D721Med (cell line): ENCODE results near the gene NELFB.

Source experiments
- DNase-seq: peaks from one replicate; pipeline ENCODE4 v3.0.0; 2011; ENCODE audit warnings: low spot score; ENCODE audit not compliant: insufficient read length
- FAIRE-seq: peaks from 2 replicates; lab custom pipeline; 2011; peaks lifted over from hg19 to GRCh38; lab: Jason Lieb, UNC
- CTCF ChIP-seq: IDR thresholded peaks from 2 replicates; pipeline ENCODE4 v1.5.1; 2012; ENCODE audit warnings: mild to moderate bottlenecking, control low read depth; ENCODE audit not compliant: insufficient read depth; ENCODE audit errors: missing control alignments

Gene NELFB

GRCh38 chr9:137250329-137251193 is 4.6 kb upstream of the NELFB start:
- FAIRE-seq (no peak), DNase-seq (no peak)
- no peak for TF ChIP-seq CTCF

DNA sequence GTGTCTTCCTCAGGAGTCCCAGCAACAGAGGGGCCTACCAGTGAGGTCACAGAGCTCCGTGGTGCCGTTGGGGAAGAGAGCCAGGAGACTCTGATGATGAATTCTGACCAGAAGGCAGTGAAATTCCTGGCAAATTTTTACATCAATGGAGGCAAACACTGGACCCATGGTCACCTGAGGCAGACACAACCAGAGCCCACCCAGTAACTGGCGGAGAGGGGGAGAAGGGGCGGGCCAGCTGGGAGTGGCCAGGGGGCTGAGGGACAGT is 4.0 kb upstream of the NELFB start, which contains the start of gene STPG3:
TSS of gene STPG3 (plus strand) at position 93 of the 268 bp plus-strand sequence. CDS start at position 94, 1 bp downstream.
- DNase-seq (no peak), FAIRE-seq (no peak)
- no peak for TF ChIP-seq CTCF

DNA sequence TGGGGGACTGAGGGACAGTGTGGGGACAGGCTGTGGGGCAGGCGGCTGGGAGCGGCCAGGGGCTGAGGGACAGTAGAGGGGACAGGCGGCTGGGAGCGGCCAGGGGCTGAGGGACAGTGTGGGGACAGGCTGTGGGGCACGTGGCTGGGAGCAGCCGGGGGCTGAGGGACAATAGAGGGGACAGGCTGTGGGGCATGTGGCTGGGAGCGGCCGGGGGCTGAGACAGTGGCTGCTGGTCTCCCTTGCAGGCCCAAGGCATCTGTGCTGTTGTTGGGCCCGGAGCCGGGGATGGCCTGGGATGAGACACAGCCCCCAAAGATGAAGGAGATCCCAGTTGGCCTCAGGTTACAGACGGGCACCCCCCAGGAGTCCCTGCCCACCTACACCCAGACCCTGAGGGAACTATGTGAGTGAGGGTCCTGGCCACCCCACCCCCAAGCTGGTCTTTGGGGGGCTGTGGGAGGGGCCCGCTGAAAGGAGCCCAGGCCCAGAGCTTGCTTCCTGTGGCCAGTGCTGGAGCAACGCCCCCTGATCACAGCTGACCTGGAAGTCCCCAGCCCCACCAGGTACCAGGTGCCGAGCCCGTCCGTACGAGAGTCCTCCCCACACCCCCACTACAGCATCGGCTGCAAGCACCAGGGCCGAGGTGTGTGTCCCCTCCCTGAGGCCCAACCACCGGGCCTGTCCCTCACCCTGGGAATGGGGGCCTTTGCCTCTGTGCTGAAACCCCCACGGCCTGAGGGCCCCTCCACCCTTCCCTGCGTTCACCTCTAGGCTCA is 3.4 kb upstream of the NELFB start:
- TF ChIP-seq CTCF, result no peak
- DNase-seq, result no peak
- FAIRE-seq, result no peak

GRCh38 chr9:137252555-137253506 is 2.3 kb upstream of the NELFB start:
- TF ChIP-seq CTCF, result no peak
- no peak for FAIRE-seq
- no peak for DNase-seq

- FAIRE-seq (no peak), DNase-seq (no peak)
- TF ChIP-seq CTCF, result no peak
Observed at GRCh38 chr9:137253717-137254623, 1.2 kb upstream of the NELFB start.
